HG03460 (cell line): ENCODE data around the gene MLXIP.
A peak's percentile ranks its signal among the peaks of the same experiment; 100 is the strongest.
"Not testable (repeated sequence)": the region's sequence is repeated elsewhere in the genome, so short reads cannot be mapped to it uniquely, and the experiment has no call there.

Experiments
- ATAC-seq: cut with Tn5 transposase; IDR thresholded peaks from one replicate; pipeline ENCODE4 v1.9.1; 2021; ENCODE audit not compliant: unreplicated experiment

MLXIP gene

GRCh38 chr12:122078141-122079032 is at the start of gene MLXIP:
TSS of gene MLXIP (plus strand) at chr12:122078756. CDS start at chr12:122078854, 98 bp downstream.
- ATAC-seq = peak; percentile 51

- ATAC-seq = no peak
These were observed 49.5 kb upstream of the MLXIP start for GRCh38 chr12:122028905-122029560.

- ATAC-seq = no peak
These were observed 48.7 kb upstream of the MLXIP start for GRCh38 chr12:122029620-122030423.

GRCh38 chr12:122030424-122031035 is 48.0 kb upstream of the MLXIP start:
- ATAC-seq = no peak

- no peak for ATAC-seq
These were observed 47.0 kb upstream of the MLXIP start for GRCh38 chr12:122031342-122032216.

- no peak for ATAC-seq
These were observed 46.0 kb upstream of the MLXIP start for GRCh38 chr12:122032580-122032979.

- no peak for ATAC-seq
These were observed 43.3 kb upstream of the MLXIP start for GRCh38 chr12:122035292-122035691.

- ATAC-seq = no peak
These were observed 42.4 kb upstream of the MLXIP start for GRCh38 chr12:122036153-122036552.

- ATAC-seq = peak; percentile 80
These were observed 37.8 kb upstream of the MLXIP start for GRCh38 chr12:122040579-122041386.

- not testable (repeated sequence) for ATAC-seq
These were observed 37.1 kb upstream of the MLXIP start for GRCh38 chr12:122041458-122041857.

GRCh38 chr12:122042910-122043309 is 35.6 kb upstream of the MLXIP start:
- no peak for ATAC-seq

GRCh38 chr12:122043476-122043875 is 35.1 kb upstream of the MLXIP start:
- ATAC-seq = no peak

- no peak for ATAC-seq
These were observed 33.3 kb upstream of the MLXIP start for GRCh38 chr12:122045262-122045661.

GRCh38 chr12:122046145-122046544 is 32.4 kb upstream of the MLXIP start:
- no peak for ATAC-seq

GRCh38 chr12:122048151-122048550 is 30.4 kb upstream of the MLXIP start:
- no peak for ATAC-seq

- ATAC-seq = no peak
These were observed 28.7 kb upstream of the MLXIP start for GRCh38 chr12:122049827-122050226.

GRCh38 chr12:122050706-122051105 is 27.9 kb upstream of the MLXIP start:
- ATAC-seq = no peak

- ATAC-seq = no peak
These were observed 27.2 kb upstream of the MLXIP start for GRCh38 chr12:122051231-122051876.

- ATAC-seq = no peak
These were observed 26.3 kb upstream of the MLXIP start for GRCh38 chr12:122052285-122052684.
